ELR (cell line): ENCODE data around the gene CCR8.

ENCODE experiments used
- DNase-seq: peaks from one replicate; pipeline ENCODE4 v3.0.0-alpha.2; 2015; ENCODE audit warnings: low read depth

CCR8 gene, protein sequence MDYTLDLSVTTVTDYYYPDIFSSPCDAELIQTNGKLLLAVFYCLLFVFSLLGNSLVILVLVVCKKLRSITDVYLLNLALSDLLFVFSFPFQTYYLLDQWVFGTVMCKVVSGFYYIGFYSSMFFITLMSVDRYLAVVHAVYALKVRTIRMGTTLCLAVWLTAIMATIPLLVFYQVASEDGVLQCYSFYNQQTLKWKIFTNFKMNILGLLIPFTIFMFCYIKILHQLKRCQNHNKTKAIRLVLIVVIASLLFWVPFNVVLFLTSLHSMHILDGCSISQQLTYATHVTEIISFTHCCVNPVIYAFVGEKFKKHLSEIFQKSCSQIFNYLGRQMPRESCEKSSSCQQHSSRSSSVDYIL

DNA sequence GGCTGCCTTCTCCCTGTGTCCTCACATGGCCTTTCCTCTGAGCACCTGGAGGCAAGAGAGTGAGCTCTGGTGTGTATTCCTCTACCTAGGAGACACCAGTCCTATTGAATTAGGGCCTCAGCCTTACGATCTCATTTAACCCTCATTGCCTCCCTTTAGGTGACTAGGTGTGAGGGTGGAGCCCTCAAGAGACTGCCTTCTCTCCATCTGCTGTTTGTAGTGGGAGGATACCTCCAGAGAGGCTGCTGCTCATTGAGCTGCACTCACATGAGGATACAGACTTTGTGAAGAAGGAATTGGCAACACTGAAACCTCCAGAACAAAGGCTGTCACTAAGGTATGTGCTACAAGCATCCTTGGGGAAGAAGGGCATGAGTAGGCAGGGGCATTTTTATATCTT, at the start of gene CCR8:
Gene CCR8 (plus strand): TSS at position 217 of the 400 bp plus-strand sequence. CDS start 2,623 bp downstream, outside the sequence.
- no peak for DNase-seq

DNA sequence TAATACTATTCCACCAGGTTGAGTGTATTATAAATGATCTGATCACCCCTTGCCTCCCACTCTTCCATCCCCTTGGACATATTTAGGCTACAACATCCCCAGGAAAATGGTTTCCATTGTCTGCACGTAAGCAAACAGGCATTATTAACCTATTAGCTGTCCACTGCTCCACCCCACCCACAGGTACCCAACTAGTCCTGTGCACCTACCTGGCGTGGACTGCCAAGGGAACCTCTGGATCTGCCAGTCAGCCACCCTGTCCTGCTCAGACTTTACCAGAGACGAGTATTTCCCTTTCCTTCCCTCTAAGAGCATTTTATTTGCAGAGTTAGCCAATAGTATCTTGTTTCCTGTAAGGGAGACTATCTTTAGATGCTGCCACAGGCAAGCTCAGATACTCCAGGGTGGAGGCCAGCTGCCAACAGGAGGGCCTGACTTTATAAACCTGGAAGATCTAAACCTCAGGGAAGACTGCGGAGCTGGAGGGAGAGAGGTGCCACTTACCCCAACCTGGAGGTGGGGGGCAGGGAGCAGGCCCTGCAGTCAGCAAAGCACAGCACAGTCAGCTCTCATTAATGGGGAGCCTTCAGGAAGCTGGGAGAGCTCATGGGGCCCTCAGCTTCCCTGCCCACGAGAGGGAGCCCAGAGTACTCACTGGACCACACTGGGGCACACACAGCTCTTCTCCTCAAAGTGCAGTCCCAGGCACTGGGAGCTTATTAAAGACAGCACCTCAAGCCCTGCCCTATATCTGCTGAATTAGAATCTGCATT, 49.6 kb upstream of the CCR8 start, which contains the start of gene CX3CR1:
Gene CX3CR1 (minus strand): TSS at position 292 of the 773 bp plus-strand sequence. CDS start 13,527 bp downstream, outside the sequence.
- no peak for DNase-seq

DNA sequence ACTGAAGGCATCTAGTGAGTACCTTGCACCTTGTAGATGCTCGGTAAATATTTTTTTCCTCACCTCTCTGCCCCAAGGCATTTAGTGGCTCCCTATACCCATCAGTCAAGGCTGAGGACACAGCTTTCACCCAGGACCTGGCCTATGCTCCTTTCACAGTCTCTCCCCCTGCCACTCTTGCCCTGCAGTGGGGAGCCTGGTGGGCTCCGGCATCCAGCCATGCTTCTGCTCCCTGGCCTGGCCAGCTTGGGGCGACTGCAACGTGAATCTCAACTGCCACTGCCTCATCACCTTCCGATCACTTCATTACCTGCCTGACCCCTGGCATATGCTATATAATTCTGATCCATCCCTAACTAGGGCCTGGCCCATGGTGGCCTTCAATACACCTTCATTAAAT, 48.9 kb upstream of the CCR8 start:
- DNase-seq = no peak

DNA sequence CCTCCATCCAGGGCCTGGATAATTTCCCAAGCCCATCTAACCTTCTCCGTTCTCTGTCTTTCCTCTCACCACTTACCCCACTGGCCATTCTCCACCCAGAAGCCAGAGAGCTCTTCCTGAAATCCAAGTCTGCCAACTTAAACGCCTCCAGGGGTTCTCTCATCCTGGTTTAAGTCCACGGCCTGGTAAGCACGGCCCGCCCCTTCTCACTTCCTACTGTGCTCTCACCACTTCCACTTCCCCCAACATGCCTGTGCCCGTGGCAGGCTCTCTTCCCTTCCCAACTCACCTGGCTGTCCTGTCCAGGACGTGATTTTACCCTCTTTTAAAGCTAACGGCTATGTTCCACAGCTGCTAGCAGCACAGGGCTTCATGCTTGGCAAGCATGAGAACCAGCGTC, 48.0 kb upstream of the CCR8 start:
- no peak for DNase-seq

DNA sequence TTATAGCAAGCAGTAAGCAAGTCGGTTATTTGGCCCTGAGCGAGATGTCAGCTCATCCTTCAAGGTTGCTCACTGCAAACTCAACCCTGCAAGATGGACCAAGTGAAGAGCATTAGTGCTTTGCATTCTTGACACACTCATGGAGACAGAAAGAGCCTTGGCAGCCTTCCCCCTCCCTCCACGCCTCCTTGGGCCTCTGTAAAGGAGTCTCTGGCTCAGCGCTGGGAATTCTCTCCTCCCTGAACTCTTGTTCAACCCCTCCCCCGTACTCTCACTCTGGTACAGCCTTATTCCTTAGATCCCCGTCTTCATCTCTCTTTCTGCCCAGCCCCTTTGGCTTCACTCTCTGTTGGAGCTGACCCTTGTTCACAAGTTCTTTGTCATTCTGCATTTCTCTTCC, 47.5 kb upstream of the CCR8 start:
- no peak for DNase-seq

DNA sequence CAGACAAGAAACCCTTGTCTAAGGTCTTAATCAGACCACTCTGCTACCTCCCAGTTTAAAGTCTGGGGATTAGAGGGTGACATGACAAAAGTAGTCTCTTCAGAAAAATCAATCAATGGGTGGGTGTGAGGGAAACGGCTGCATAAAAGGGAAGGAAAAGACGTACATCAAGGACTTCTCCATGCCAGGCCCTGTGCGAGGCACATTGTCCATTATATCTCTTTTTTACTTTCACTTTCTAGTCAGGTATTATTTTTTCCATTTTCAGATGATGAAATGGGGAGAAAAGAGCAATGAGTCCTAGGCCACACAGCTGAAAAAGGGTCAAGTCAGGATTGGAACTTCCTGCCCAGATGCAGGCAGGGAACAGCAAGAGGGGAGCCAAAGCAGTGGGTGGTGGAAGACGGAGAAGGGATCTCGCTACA, 45.0 kb upstream of the CCR8 start:
- DNase-seq = no peak

DNA sequence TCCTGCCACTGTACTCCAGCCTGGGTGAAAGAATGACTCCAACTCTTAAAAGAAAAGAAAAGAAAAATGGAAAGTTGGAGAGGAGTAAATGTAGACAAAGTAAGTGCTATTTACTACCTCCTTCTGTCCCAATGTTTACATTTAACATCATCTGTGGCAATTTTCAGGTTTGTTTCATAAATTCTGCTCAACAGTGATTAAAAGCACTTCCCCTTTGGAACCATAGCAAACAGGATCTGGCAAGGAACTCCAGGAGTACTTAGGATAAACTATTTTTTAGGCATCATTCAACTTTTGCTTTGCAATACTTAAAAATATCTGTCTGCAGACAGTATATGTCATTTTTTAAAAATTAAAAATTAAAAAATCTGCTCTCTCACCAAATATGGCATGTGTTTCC, 44.2 kb upstream of the CCR8 start:
- DNase-seq = no peak

DNA sequence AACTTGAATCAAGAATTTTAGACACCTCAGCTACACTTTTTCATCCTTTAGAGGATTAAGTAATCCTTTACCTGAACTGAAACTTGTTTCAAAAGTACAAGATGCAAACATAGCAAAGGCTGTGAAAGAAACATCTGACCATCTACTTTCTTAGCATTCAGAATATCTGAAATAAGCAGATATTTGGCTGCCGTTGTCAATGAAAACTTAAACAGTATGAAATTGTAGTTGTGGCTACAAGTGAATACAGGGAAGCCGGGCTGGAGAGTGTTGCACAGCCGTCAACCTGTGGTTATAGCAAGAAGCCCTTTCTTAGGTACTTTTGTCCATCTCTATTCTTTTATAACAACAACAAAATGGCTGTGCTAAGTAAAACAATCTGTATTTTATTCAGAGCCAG, 42.7 kb upstream of the CCR8 start:
- DNase-seq = no peak

DNA sequence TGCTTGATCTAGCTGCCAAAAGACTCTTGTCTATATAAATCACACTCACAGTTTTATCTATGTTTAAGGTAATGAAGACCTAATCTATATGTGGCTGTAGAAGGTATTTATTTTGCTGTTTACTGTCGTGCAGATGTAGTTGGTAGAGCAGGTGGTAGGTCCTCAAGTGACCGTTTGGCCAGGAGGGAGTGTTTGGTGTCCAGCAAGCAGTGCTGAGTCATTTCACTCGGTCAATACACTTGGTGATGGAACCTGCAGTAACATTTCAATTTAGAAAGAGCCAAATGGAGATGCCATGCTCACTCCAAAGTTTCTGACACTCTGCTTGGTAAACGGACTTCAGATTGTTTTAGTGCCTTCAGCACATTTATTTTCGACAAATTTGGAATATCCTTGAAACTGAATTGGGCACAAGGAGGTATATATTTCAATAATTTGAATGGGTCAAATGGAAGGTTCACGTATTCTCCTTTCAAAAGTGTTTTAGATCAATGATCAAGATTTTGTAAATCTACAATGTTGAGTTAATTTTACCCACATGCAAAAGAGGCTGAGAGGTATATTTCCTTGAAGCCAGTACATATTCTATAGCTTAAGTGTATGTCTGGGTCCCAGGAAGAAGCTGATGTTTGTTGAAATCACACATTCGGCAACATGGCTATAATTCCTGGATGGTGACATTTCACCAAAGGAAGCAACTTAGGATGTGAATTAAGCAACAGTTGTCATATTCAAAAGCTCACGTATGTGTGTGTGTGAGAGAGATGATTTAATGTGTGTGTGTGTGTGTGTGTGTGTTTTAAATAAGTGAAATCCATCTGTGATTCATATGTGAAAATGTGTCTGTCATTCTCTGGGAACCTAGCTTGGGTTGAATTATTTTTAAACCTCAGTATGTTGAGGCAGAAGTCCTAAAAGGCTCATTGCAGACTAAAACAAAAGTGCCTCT, 42.0 kb upstream of the CCR8 start:
- DNase-seq = no peak

DNA sequence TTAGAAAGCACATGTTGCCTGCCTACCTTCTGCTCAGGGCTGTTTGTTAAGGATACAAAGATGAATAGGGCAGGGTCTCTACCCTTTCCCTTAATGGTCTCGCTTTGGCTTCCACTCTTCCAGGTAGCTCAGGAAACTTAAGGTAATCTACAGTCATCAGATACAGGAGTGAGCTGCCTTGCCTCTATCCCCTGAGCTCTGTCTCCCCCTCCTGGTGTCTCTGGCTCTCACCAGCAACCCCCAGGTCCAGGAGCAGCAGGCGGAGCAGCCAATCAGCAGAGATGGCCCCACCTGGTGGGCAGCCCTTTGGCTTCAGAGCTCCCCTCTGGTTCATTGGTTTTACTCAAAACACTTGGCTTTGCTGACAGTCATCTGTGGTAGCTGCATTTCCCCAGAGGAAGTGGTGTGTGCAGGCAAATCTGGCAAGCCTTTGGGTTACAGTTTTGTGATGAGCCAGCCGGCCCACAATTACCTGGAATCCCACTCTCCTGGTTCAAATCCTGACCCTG, 41.2 kb upstream of the CCR8 start:
- DNase-seq = peak; percentile 82

DNA sequence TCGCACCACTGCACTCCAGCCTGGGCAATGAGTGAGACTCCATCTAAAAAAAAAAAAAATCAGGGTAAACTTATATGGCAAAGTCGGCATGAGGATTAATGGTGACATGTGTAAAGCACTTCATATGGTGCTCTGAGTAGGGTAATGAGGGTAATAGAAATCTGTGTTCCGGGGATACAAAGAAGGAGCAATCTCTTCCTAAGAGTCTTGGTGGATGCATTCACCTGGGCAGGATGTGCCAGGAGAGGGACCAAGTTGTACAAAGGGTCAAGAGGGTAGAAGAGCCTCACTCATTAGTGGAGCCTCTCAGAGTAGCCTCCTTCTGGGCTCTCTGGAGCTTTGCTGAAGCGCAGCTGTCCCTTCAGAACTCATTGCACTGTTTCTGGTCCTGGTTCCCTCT, 40.4 kb upstream of the CCR8 start:
- DNase-seq = no peak

DNA sequence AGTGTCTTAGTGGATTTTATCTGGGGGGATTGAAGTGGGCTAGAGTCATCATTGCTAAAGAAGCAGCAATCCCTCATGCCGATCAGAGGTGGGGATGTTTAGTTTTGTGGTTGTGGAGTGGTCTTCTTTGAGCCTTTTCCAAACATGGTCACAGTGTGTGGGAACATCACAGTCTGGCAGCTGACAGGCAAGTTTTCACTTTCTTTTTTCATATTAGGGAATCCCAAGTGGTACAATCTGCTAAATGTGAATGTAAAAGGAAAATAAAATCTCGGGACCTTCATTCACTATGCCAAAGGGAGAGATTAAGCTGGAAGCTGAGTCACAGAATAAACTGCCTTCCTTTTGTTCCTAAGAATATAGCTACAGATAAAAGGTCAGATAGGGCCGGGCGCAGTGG, 39.3 kb upstream of the CCR8 start:
- no peak for DNase-seq

DNA sequence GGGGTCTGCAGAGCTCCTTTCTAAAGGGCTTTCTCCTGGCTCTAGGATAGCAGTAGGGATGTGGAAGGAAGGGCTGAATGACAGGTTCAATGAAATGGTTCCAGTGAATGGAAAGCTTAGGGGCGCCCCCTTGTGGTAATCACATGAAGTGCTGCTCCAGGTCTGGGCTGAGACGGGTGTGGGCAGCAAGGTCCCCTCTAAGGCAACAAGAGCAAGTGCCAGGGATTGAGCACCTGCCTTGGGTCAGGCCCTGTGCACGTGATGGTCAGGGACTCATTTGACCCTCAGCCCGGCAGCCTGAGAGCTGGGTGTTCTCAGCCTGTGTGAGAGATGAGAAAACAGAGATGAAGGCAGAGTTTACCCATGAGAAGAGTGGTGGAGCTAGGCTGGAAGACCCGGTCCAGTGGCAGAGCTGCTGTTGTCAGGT, 37.6 kb upstream of the CCR8 start:
- peak; percentile 66 for DNase-seq

DNA sequence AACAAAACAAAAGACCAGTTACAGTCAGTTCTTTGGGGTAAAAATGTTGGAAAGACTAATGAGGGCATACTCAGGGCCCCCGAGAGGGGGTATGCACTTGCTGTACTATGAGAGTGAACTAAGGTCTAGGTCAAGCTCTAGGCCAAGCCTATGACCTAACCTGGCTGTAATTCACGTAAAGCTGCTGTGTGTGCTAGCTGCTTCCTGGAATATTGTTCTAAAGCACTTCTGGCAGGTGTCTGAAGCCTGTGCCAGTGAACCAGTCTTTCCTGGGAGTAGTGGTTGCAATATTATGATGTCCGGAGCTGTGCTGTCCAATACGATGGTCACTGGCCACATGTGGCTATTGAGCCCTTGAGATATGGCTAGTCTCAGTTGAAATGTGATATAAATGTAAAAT, 36.5 kb upstream of the CCR8 start:
- DNase-seq = no peak

DNA sequence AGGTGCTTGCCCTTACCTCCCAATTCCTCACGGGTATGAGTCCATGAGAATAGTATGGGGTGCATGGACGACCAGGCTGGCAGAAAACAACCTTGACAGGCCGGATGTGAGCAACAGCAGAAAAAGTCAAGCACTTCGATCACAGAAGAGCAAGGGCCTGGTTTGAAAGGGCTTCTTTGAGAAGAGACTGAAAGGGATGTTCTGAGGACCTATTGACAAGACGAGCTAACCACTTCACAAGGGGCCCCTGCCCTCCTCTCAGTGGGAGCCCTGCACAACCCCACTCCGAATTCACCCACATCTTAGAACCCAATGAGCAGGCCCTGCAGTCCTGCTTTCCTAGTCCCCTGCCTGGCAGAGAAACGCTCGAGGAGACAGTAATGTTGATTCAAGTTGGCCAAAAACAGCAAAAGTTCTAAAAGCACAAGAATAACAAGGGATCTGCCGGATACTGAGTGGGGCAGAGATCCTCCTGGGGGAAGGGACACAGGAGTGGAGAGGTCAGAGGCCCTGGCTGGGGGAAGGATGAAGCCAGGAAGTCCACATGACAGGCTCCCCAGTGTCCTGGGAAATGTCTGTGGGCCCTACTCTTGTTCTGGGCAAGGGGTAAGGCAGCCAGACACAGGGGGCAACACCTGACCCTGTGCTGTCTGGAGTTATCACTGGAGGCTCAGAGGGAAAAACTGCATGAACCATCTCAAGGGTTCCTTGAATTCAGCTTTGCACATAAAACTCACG, 34.9 kb upstream of the CCR8 start:
- no peak for DNase-seq

DNA sequence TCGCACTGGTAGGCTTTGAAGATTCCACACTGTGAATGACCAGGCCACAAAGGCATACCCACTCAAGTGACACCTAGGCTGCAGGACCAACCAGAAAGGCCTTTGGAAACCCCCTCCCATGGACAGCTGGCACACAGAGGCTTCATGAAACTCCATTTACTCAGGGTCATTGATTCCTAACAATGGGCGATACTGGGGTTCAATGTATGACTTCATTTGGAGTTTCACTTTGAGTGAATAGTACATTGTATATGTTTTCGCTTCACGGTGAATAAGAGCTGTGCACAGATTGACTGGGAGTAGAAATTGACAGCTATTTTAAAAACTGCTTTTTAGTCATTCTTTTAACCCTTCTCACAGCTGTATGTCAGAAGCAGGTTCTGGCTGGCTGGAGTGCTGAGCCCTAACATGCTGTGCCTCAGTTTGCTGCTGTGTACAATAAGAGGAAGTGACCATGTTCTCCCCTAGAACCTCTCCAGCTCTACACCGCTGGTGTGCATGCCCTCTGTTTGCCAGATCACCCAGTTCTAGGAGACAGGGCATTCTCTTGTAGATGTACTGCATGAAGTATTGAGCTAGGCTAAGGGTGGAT, 34.2 kb upstream of the CCR8 start:
- no peak for DNase-seq

DNA sequence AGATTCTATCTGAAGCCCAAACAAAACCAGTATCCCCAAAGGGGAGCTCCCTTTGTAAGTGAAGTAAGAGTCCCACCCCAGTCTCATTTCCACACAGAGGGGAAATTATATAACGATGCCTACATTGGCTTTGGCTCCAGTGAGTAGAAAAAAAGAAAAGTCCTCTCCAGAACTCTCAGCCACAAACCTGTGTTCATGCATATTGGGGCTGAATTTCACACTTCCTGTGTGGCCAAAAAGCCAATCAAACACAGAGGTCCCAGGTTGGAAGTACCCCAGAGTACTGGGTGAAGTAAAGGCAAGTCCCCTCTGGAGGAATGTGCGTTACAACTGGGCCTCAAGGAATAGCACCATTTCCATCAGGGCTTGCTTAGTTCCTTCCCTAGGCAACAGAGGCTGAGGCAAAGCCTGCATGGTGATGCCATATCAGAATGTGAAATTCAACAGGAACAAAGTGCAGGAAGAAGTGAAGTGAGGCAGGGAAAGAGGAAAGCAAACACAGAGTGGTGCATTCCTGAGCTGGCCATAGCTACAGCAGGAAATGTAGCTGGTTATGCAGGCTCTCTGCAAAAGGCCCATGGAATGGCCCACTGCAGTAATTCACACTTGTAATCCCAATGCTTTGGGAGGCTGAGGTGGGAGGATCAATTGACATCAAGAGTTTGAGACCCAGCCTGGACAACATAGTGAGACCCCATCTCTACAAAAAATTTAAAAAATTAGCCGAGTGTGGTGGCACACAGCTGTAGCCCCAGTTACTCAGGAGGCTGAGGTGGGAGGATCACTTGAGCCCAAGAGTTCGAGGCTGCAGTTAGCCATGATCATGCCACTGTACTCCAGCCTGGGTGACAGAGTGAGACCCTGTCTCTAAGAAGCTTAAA, 33.1 kb upstream of the CCR8 start:
- no peak for DNase-seq

DNA sequence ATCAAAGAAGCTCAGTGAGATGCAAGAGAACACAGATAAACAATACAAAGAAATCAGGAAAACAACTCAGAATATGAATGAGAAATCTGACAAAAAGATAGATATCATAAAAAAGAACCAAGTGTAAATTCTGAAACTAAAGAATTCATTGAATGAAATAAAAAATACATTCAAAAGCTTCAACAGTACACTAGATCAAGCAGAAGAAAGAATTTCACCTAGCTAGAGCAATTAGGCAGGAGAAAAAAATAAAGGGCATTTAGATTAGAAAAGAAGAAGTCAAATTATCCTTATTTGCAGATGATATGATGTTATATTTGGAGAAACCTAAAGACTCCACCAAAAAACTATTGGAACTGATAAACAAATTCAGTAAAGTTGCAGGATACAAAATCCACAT, 30.2 kb upstream of the CCR8 start:
- DNase-seq = no peak

DNA sequence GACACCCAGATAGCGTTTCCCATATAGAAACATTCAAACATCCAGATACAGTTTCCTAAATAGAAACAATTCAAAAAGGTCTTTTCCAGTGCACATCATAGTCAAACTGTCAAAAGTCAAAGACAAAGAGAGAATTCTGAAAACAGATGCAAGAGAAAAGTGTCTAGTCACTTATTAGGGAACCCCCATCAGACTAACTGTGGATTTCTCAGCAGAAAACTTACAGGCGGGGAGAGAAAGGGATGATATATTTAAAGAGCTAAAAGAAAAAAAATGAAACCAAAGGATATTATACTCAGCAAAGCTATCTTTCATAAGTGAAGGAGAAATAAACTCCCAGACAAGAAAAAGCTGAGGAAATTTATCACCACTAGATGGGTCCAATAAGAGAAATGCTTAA, 27.3 kb upstream of the CCR8 start:
- DNase-seq = no peak

DNA sequence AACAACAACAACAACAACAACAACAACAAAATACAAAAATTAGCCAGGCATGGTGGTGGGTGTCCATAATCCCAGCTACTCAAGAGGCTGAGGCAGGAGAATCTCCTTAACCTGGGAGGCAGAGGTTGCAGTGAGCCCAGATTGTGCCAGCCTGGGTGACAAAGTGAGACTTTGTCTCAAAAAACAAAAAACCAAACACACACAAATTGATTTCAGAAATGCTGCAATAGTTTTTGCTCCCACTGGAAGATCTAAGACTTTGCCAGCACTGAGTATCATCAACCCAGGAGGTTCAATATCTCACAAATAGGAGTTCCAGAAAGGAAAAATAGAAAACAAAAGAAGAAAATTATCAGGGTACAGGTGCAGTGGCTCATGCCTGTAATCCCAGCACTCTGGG, 16.2 kb upstream of the CCR8 start:
- no peak for DNase-seq
